ENCODE measurements around the gene KATNAL2. TPM values are rescaled to one million over a fixed set of nuclear protein-coding genes. Genes with fewer than 3 reads are reported as not detected.

Gene KATNAL2
- 7.7 and 8.7 TPM in 2 replicates for total RNA-seq
- long read RNA-seq, transcript KATNAL2-202 (16 exons, 1,635 nt), result major isoform, 5 of 11 reads
- long read RNA-seq, partial matches to known transcripts, result 0 of 11 reads
- long read RNA-seq, other reads (novel, unspliced or antisense), result 6 of 11 reads

GRCh38 chr18:46917108-46917802 is at the start of gene KATNAL2, which contains the start of gene PIAS2:
Gene KATNAL2 (plus strand): TSS chr18:46917602. CDS start chr18:46946873, 29,271 bp downstream.
Gene PIAS2 (minus strand): TSS chr18:46917507. CDS start chr18:46917345, 162 bp downstream.
- Mint-ChIP-seq H3K9me3 (no peaks in the 10 kb centered on the region), H3K4me1 (peaks cover 46% of the 10 kb centered on the region), H3K27me3 (ENCODE audit: low read depth) (no peaks in the 10 kb centered on the region), H3K4me3 (peak within 1 kb of the TSS; percentile 95), H3K36me3 (ENCODE audit: low read depth) (no peaks in the 10 kb centered on the region), H3K27ac (ENCODE audit: unreplicated experiment) (peak within 1 kb of the TSS; percentile 94)
- DNase-seq (ENCODE audit: low read depth, low spot score), result peak; percentile 69
- TF ChIP-seq, protein P1, sequence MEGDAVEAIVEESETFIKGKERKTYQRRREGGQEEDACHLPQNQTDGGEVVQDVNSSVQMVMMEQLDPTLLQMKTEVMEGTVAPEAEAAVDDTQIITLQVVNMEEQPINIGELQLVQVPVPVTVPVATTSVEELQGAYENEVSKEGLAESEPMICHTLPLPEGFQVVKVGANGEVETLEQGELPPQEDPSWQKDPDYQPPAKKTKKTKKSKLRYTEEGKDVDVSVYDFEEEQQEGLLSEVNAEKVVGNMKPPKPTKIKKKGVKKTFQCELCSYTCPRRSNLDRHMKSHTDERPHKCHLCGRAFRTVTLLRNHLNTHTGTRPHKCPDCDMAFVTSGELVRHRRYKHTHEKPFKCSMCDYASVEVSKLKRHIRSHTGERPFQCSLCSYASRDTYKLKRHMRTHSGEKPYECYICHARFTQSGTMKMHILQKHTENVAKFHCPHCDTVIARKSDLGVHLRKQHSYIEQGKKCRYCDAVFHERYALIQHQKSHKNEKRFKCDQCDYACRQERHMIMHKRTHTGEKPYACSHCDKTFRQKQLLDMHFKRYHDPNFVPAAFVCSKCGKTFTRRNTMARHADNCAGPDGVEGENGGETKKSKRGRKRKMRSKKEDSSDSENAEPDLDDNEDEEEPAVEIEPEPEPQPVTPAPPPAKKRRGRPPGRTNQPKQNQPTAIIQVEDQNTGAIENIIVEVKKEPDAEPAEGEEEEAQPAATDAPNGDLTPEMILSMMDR (conservative IDR thresholded peaks at IDR 0.05), result no peak

DNA sequence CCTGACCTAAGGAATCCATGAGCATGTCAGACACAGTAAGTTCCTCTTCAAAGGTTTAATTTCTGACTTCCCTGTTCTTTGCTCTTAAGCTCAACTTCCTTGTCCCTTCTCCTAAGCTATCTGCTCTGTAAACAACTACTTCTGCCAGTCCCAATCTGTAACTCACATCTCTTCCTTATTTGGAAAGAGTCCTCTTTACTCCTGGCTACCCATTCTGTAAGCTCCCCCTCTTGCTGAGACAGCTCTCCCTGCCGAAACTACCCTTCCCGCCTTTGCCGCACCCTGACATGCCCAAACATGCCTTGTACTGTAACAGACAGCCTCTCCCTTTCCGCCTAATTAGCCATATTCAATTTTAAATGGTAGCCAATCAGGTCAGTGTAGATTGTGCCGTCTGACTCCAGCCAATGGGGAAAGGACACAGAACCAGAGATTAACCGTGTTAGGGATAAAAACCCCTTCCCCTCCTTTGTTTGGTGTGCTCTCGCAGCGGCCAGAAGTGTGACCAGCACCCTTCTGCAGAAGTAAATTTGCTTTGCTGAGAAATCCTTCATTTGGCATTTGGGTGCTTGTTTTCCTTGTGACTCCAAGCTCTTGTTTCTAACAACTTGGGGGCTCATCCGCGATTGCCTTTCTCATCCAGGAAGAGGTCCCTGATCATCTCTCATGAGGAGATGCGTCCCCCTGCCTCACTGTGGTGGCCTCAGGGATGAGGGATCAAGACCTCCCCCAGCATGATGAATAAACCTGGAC is 49.1 kb upstream of the KATNAL2 start:
- no peaks in the 10 kb centered on the region for H3K27me3 Mint-ChIP-seq (ENCODE audit: low read depth)

DNA sequence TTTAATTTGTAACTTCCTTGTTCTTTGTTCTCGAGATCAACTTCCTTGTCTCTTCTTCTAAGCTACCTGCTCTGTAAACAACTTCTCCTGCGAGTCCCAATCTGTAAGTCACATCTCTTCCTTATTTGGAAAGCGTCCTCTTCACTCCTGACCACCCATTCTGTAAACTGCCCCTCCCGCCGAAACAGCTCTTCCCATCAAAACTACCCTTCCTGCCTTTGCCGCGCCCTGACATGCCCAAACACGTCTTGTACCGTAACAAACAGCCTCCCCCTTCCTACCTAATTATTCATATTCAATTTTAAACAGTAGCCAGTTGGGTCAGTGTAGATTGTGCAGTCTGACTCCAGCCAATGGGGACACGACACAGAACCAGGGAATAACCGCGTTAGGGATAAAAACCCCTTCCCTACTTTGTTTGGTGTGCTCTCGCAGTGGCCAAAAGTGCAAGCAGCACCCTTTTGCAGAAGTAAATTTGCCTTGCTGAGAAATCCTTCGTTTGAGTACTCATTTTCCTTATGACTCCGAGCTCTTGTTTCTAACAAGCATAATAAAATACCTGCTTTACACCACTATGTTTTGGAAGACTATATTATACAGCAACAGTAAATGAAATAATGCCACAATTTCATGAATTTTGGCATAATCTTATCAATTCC is 39.9 kb upstream of the KATNAL2 start:
- H3K27ac Mint-ChIP-seq (ENCODE audit: unreplicated experiment), result no peak overlapping the region
- no peak overlapping the region for H3K4me3 Mint-ChIP-seq
- peaks cover 54% of the 10 kb centered on the region for H3K36me3 Mint-ChIP-seq (ENCODE audit: low read depth)
- H3K4me1 Mint-ChIP-seq, result no peaks in the 10 kb centered on the region
- DNase-seq (ENCODE audit: low read depth, low spot score), result no peak
- peaks cover 24% of the 10 kb centered on the region for H3K9me3 Mint-ChIP-seq
- TF ChIP-seq, protein P1 (conservative IDR thresholded peaks at IDR 0.05), result no peak
- H3K27me3 Mint-ChIP-seq (ENCODE audit: low read depth), result no peaks in the 10 kb centered on the region

More for the DNA sequence above, 49.1 kb upstream of the KATNAL2 start:
- DNase-seq (ENCODE audit: low read depth, low spot score), result no peak
- peaks cover 10% of the 10 kb centered on the region for H3K4me1 Mint-ChIP-seq
- peaks cover 17% of the 10 kb centered on the region for H3K9me3 Mint-ChIP-seq
- H3K36me3 Mint-ChIP-seq (ENCODE audit: low read depth), result peaks cover 34% of the 10 kb centered on the region
- TF ChIP-seq, protein P1 (conservative IDR thresholded peaks at IDR 0.05), result no peak
- no peak overlapping the region for H3K4me3 Mint-ChIP-seq
- peak overlapping the region; percentile 94 for H3K27ac Mint-ChIP-seq (ENCODE audit: unreplicated experiment)

GRCh38 chr18:46883180-46883579 is 34.2 kb upstream of the KATNAL2 start:
- no peak for DNase-seq (ENCODE audit: low read depth, low spot score)
- Mint-ChIP-seq H3K36me3 (ENCODE audit: low read depth) (peaks cover 32% of the 10 kb centered on the region), H3K27ac (ENCODE audit: unreplicated experiment) (no peak overlapping the region), H3K4me3 (no peak overlapping the region), H3K4me1 (no peaks in the 10 kb centered on the region), H3K9me3 (peaks cover 7% of the 10 kb centered on the region), H3K27me3 (ENCODE audit: low read depth) (no peaks in the 10 kb centered on the region)
- TF ChIP-seq, protein P1 (conservative IDR thresholded peaks at IDR 0.05), result no peak

- peaks cover 16% of the 10 kb centered on the region for H3K9me3 Mint-ChIP-seq
- TF ChIP-seq, protein P1 (conservative IDR thresholded peaks at IDR 0.05), result no peak
- H3K27ac Mint-ChIP-seq (ENCODE audit: unreplicated experiment), result no peak overlapping the region
- no peaks in the 10 kb centered on the region for H3K27me3 Mint-ChIP-seq (ENCODE audit: low read depth)
- H3K36me3 Mint-ChIP-seq (ENCODE audit: low read depth), result peaks cover 42% of the 10 kb centered on the region
- no peak overlapping the region for H3K4me3 Mint-ChIP-seq
- no peaks in the 10 kb centered on the region for H3K4me1 Mint-ChIP-seq
- DNase-seq (ENCODE audit: low read depth, low spot score), result no peak
These were observed 30.5 kb upstream of the KATNAL2 start for GRCh38 chr18:46886893-46887292.

Data from neural crest cell (in vitro differentiated cells).